ENCODE measurements around the gene COL1A2.

COL1A2 gene

GRCh38 chr7:94439893-94440381 is 45.2 kb downstream of the COL1A2 start:
- no peak for DNase-seq

- no peak for DNase-seq
These were observed 45.9 kb downstream of the COL1A2 start for GRCh38 chr7:94440451-94441039.

- DNase-seq: no peak
These were observed 46.4 kb downstream of the COL1A2 start for GRCh38 chr7:94441138-94441537.

GRCh38 chr7:94442639-94443038 is 47.9 kb downstream of the COL1A2 start:
- no peak for DNase-seq

GRCh38 chr7:94444813-94445212 is 50.1 kb downstream of the COL1A2 start:
- DNase-seq: no peak

- DNase-seq: no peak
These were observed 51.0 kb downstream of the COL1A2 start for GRCh38 chr7:94445696-94446194.

- DNase-seq: no peak
These were observed 51.6 kb downstream of the COL1A2 start for GRCh38 chr7:94446308-94446707.

GRCh38 chr7:94449151-94449725 is 54.5 kb downstream of the COL1A2 start:
- no peak for DNase-seq

- DNase-seq: no peak
These were observed 55.5 kb downstream of the COL1A2 start for GRCh38 chr7:94450044-94450697.

- no peak for DNase-seq
These were observed 56.5 kb downstream of the COL1A2 start for GRCh38 chr7:94451187-94451586.

- DNase-seq: no peak
These were observed 57.5 kb downstream of the COL1A2 start for GRCh38 chr7:94452239-94452638.

- no peak for DNase-seq
These were observed 59.2 kb downstream of the COL1A2 start for GRCh38 chr7:94453898-94454297.

GRCh38 chr7:94458041-94458440 is 63.3 kb downstream of the COL1A2 start:
- no peak for DNase-seq

GRCh38 chr7:94466516-94466915 is 71.8 kb downstream of the COL1A2 start:
- DNase-seq: no peak

- no peak for DNase-seq
These were observed 76.9 kb downstream of the COL1A2 start for GRCh38 chr7:94471604-94472003.

GRCh38 chr7:94472608-94473007 is 77.9 kb downstream of the COL1A2 start:
- no peak for DNase-seq

GRCh38 chr7:94476251-94476840 is 81.7 kb downstream of the COL1A2 start:
- DNase-seq: no peak

- no peak for DNase-seq
These were observed 83.2 kb downstream of the COL1A2 start for GRCh38 chr7:94477878-94478277.

- DNase-seq: no peak
These were observed 84.0 kb downstream of the COL1A2 start for GRCh38 chr7:94478648-94479214.
